Lung (tissue), 12 donors: ENCODE data around the gene DNAH17. TPM values are rescaled to one million over a fixed set of nuclear protein-coding genes. Genes with fewer than 3 reads are reported as not detected.

Experiments used
- ATAC-seq: fragments of 200-7000 bp; cut with Tn5 transposase; one replicate; pipeline ENCODE4 v1.9.1; 2020; ENCODE audit warnings: moderate number of reproducible peaks; ENCODE audit not compliant: insufficient read depth, low FRiP score
- DNase-seq, 3 donors: peaks; one replicate each; pipeline ENCODE4 v3.0.0-alpha.2; 2013 to 2017
- H3K27ac ChIP-seq, 2 donors: one replicate each; pipeline ENCODE4 v1.5.1; 2013; ENCODE audit warnings: mild to moderate bottlenecking in 2 of 2, moderate library complexity in 2 of 2, control low read depth in 1 of 2, inconsistent platforms in 1 of 2, low read depth in 1 of 2, low read length in 1 of 2
- H3K27me3 ChIP-seq, 3 donors: one replicate each; pipeline ENCODE4 v1.5.1; 2013; ENCODE audit warnings: low read length in 2 of 3; ENCODE audit not compliant: control insufficient read depth in 3 of 3, insufficient read depth in 3 of 3
- H3K36me3 ChIP-seq, 4 donors: one replicate each; pipeline ENCODE4 v1.5.1; 2013; ENCODE audit warnings: low read length in 4 of 4, mild to moderate bottlenecking in 1 of 4, moderate library complexity in 1 of 4; ENCODE audit not compliant: control insufficient read depth in 4 of 4, insufficient read depth in 4 of 4
- H3K4me1 ChIP-seq, 5 donors: one replicate each; pipeline ENCODE4 v1.5.1; 2013; ENCODE audit warnings: low read length in 5 of 5, mild to moderate bottlenecking in 2 of 5, moderate library complexity in 1 of 5; ENCODE audit not compliant: control insufficient read depth in 5 of 5, insufficient read depth in 5 of 5
- H3K4me3 ChIP-seq: one replicate; pipeline ENCODE4 v1.5.1; 2013; ENCODE audit warnings: mild to moderate bottlenecking, control low read depth, moderate library complexity
- H3K9ac ChIP-seq, 2 donors: one replicate each; pipeline ENCODE4 v1.5.1; 2013; ENCODE audit warnings: low read length in 2 of 2, control low read depth in 1 of 2; ENCODE audit not compliant: insufficient read depth in 1 of 2
- H3K9me3 ChIP-seq, 4 donors: one replicate each; pipeline ENCODE4 v1.5.1; 2013; ENCODE audit warnings: low read length in 3 of 4, mild to moderate bottlenecking in 1 of 4, moderate library complexity in 1 of 4; ENCODE audit not compliant: control insufficient read depth in 4 of 4, insufficient read depth in 3 of 4
- CTCF ChIP-seq: IDR thresholded peaks from 2 replicates; pipeline ENCODE4 v1.5.1; 2012; ENCODE audit warnings: mild to moderate bottlenecking; ENCODE audit errors: control extremely low read depth, extremely low read depth
- WGBS, 2 donors: extraction: QIAGEN DNeasy Blood & Tissue Kit; methylation state at CpG; one replicate each; pipeline ENCODE4 v1.1.7; 2013; 5-methylcytosine and 5-hydroxymethylcytosine counted together
- polyA plus RNA-seq, 2 donors: library from polyadenylated mRNA; stranded (reverse); fragments of 200-250 nt; gene quantifications; one replicate each; pipeline ENCODE4 v1.2.1, GENCODE V29; 2013
- total RNA-seq, 2 donors: library from RNA; depleted of rRNA in 1 of 2; stranded (reverse); fragments of >200 nt in 1 of 2; gene quantifications; one replicate each; pipeline ENCODE4 v1.2.1, GENCODE V29; 2014 to 2021
- donor health status: control.
- donor health status: control.
- donor health status: Bipolar disorder and iron deficiency.
- donor health status: healthy.
- donor health status: DM: yes; HTN: yes; CAD: no.

DNAH17 gene
- total and polyA plus RNA-seq, 4 donors = 0.44 to 1.6 (median 1.2) TPM

GRCh38 chr17:78541488-78542206 lies 35.5 kb downstream of the DNAH17 start:
- Histone ChIP-seq H3K9me3 (no peaks in the 10 kb centered on the region), H3K4me1 (no peaks in the 10 kb centered on the region), H3K9ac (no peak overlapping the region), H3K27ac (no peak overlapping the region), H3K36me3 (no peaks in the 10 kb centered on the region), H3K4me3 (no peak overlapping the region), H3K27me3 (no peaks in the 10 kb centered on the region)
- TF ChIP-seq CTCF = no peak
- ATAC-seq = no peak
- no peak for DNase-seq
- WGBS, 2 donors = 70 to 72% methylated on average over 7 of the region's 7 CpGs

- H3K9me3 ChIP-seq = no peaks in the 10 kb centered on the region
- H3K4me3 ChIP-seq = no peak overlapping the region
- ATAC-seq = no peak
- peaks cover 0 to 9% (median 6%) of the 10 kb centered on the region in 5 donors for H3K4me1 ChIP-seq
- no peak for DNase-seq
- H3K9ac ChIP-seq = no peak overlapping the region
- no peak overlapping the region for H3K27ac ChIP-seq
- TF ChIP-seq CTCF = no peak
- 93 to 96% methylated on average over 11 of the region's 11 CpGs for WGBS, 2 donors
- no peaks in the 10 kb centered on the region for H3K27me3 ChIP-seq
- no peaks in the 10 kb centered on the region for H3K36me3 ChIP-seq
Measured at GRCh38 chr17:78539781-78540180, 37.4 kb downstream of the DNAH17 start.

- DNase-seq (no peak), ATAC-seq (no peak)
- Histone ChIP-seq H3K36me3 (no peaks in the 10 kb centered on the region), H3K27me3 (no peaks in the 10 kb centered on the region), H3K4me1 (peaks cover 0 to 11% (median 6%) of the 10 kb centered on the region in 5 donors), H3K9ac (no peak overlapping the region), H3K9me3 (no peaks in the 10 kb centered on the region), H3K4me3 (no peak overlapping the region), H3K27ac (no peak overlapping the region)
- no peak for TF ChIP-seq CTCF
- 80 to 92% methylated on average over 10 of the region's 10 CpGs for WGBS, 2 donors
Measured at GRCh38 chr17:78538033-78538776, 39.0 kb downstream of the DNAH17 start.
